PC-3 (cell line): ENCODE measurements around the gene ASCC3.

Experiments
- EZH2 ChIP-seq: fragments of 300-600 bp; sonication (generic); IDR thresholded peaks from one replicate; pipeline ENCODE4 v1.6.1; 2017; ENCODE audit warnings: antibody characterized with exemption, mild to moderate bottlenecking, low read length; ENCODE audit not compliant: unreplicated experiment
- EZH2phosphoT487 ChIP-seq: fragments of 300-600 bp; sonication (generic); IDR thresholded peaks from 2 replicates; pipeline ENCODE4 v1.6.1; 2018; ENCODE audit warnings: mild to moderate bottlenecking, antibody characterized with exemption, low read length, borderline replicate concordance
- TF ChIP-seq, protein P1 (sequence below): fragments of 300-600 bp; sonication (generic); conservative IDR thresholded peaks from 2 replicates; pipeline ENCODE4 v1.5.1; 2017; ENCODE audit warnings: antibody characterized with exemption, low read depth, mild to moderate bottlenecking, low read length

DNA sequence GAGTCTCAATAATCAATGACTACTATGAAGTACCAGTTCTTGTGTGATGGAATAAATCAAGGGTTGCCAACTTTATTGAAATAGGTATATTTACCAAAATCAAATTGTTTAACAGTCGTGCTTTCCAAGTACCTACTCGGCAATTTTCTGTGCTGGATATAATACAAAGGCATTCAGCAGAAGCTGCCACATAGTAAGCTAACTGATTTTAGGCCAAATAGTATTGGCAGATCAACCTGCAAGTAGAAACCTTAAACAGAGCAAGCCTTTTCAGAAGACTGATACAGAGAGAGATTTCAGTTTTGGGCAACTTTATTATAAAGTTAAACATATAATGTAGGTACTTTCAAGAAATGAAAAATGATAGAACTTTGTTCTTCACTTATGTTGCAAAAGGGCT, 174.6 kb downstream of the ASCC3 start:
- TF ChIP-seq, protein P1, sequence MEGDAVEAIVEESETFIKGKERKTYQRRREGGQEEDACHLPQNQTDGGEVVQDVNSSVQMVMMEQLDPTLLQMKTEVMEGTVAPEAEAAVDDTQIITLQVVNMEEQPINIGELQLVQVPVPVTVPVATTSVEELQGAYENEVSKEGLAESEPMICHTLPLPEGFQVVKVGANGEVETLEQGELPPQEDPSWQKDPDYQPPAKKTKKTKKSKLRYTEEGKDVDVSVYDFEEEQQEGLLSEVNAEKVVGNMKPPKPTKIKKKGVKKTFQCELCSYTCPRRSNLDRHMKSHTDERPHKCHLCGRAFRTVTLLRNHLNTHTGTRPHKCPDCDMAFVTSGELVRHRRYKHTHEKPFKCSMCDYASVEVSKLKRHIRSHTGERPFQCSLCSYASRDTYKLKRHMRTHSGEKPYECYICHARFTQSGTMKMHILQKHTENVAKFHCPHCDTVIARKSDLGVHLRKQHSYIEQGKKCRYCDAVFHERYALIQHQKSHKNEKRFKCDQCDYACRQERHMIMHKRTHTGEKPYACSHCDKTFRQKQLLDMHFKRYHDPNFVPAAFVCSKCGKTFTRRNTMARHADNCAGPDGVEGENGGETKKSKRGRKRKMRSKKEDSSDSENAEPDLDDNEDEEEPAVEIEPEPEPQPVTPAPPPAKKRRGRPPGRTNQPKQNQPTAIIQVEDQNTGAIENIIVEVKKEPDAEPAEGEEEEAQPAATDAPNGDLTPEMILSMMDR: no peak
- TF ChIP-seq EZH2 (no peak), EZH2phosphoT487 (no peak)
